Spleen (tissue), 11 donors: ENCODE measurements around the gene TANK. TPM values are rescaled to one million over a fixed set of nuclear protein-coding genes. Genes with fewer than 3 reads are reported as not detected.

Source experiments
- DNase-seq: peaks from one replicate; pipeline ENCODE4 v3.0.0-alpha.2; 2020
- H3K27ac ChIP-seq, 8 donors: fragments of 200-600 bp; sonication (generic) in 7 of 8; 1 replicate in 4 of 8; 2 replicates in 4 of 8; pipeline versions ENCODE4 v1.5.0 to v1.8.0; 2016 to 2021; ENCODE audit warnings: inconsistent platforms in 4 of 8, mild to moderate bottlenecking in 4 of 8, moderate library complexity in 1 of 8
- H3K27me3 ChIP-seq, 7 donors: fragments of 200-600 bp; sonication (generic) in 6 of 7; replicated peaks in 1 of 7; 1 replicate in 4 of 7; 2 replicates in 3 of 7; pipeline versions ENCODE4 v1.5.0 to v1.8.0; 2016 to 2021; ENCODE audit warnings: inconsistent platforms in 3 of 7, mild to moderate bottlenecking in 1 of 7
- H3K36me3 ChIP-seq, 6 donors: fragments of 200-600 bp; sonication (generic) in 5 of 6; 1 replicate in 4 of 6; 2 replicates in 2 of 6; pipeline versions ENCODE4 v1.5.0 to v1.8.0; 2016 to 2021; ENCODE audit warnings: inconsistent platforms in 2 of 6
- H3K4me1 ChIP-seq, 6 donors: fragments of 200-600 bp; sonication (generic) in 5 of 6; 1 replicate in 3 of 6; 2 replicates in 3 of 6; pipeline versions ENCODE4 v1.5.0 to v1.8.0; 2016 to 2021; ENCODE audit warnings: inconsistent platforms in 3 of 6
- H3K4me3 ChIP-seq, 8 donors: fragments of 200-600 bp; sonication (generic) in 7 of 8; 1 replicate in 4 of 8; 2 replicates in 4 of 8; pipeline versions ENCODE4 v1.5.0 to v1.8.0; 2016 to 2021; ENCODE audit warnings: inconsistent platforms in 4 of 8, mild to moderate bottlenecking in 4 of 8, moderate library complexity in 2 of 8
- H3K9me3 ChIP-seq, 8 donors: fragments of 200-600 bp; sonication (generic) in 7 of 8; 1 replicate in 4 of 8; 2 replicates in 4 of 8; pipeline versions ENCODE4 v1.5.0 to v1.8.0; 2016 to 2021; ENCODE audit warnings: inconsistent platforms in 4 of 8
- POLR2A ChIP-seq, 3 donors: fragments of 450-650 bp; IDR thresholded peaks; one replicate each; pipeline ENCODE4 v1.5.1; 2017; ENCODE audit warnings: antibody characterized with exemption in 3 of 3, mild to moderate bottlenecking in 1 of 3
- POLR2AphosphoS5 ChIP-seq, 3 donors: sonication (generic); formaldehyde crosslinking; IDR thresholded peaks; one replicate each; pipeline ENCODE4 v1.5.1; 2017; ENCODE audit warnings: antibody characterized with exemption in 3 of 3
- WGBS, 5 donors: extraction: QIAGEN DNeasy Blood & Tissue Kit in 3 of 5; methylation state at CpG; one replicate each; pipeline versions ENCODE4 v1.1.5 to v1.1.7; 2013 to 2018; 5-methylcytosine and 5-hydroxymethylcytosine counted together
- intact Hi-C: fragments of 100-400 bp; cut with DNase I; formaldehyde crosslinking; loops from one replicate; pipeline ENCODE4 v1.15.0; 2023; ENCODE audit warnings: low total_unique reads
- polyA plus RNA-seq, 3 donors: library from polyadenylated mRNA; stranded (reverse); fragments of 200-250 nt; gene quantifications; one replicate each; pipeline ENCODE4 v1.2.1, GENCODE V29; 2013
- total RNA-seq, 7 donors: library from RNA; depleted of rRNA in 3 of 7; stranded (reverse); fragments of >200 nt in 3 of 7; fragmentation: NEBNext Ultra II Directional in 4 of 7; extraction: Animal tissue kit (Norgen Biotek cat#: 25700) in 4 of 7; gene quantifications; one replicate each; pipeline versions ENCODE4 v1.1.0 to v1.2.1, GENCODE V29; 2016 to 2021
- TF ChIP-seq, protein P1 (sequence below), 11 experiments: fragments of 200-600 bp in 7 of 11; fragments of 450-650 bp in 4 of 11; sonication (generic) in 4 of 11; IDR thresholded peaks in 8 of 11; conservative IDR thresholded peaks in 3 of 11; 1 replicate in 7 of 11; 2 replicates in 4 of 11; pipeline versions ENCODE4 v1.4.0 to v1.8.0; 2016 to 2021; ENCODE audit warnings: antibody characterized with exemption in 11 of 11, inconsistent platforms in 4 of 11, mild to moderate bottlenecking in 1 of 11
- donor health status: healthy with polysubstance abuse.
- donor health status: DM: no; HTN: no; CAD: no; lungs with moderate emphysema.
- donor health status: DM: no; HTN: no; CAD: no.
- donor health status: Bipolar disorder and iron deficiency.
- donor health status: healthy.
- donor health status: DM: no; HTN: no; CAD: no.
- donor health status: DM: yes; HTN: yes; CAD: no.

Gene TANK
- total and polyA plus RNA-seq, 10 donors, result 37.5 to 152 (median 120) TPM

DNA sequence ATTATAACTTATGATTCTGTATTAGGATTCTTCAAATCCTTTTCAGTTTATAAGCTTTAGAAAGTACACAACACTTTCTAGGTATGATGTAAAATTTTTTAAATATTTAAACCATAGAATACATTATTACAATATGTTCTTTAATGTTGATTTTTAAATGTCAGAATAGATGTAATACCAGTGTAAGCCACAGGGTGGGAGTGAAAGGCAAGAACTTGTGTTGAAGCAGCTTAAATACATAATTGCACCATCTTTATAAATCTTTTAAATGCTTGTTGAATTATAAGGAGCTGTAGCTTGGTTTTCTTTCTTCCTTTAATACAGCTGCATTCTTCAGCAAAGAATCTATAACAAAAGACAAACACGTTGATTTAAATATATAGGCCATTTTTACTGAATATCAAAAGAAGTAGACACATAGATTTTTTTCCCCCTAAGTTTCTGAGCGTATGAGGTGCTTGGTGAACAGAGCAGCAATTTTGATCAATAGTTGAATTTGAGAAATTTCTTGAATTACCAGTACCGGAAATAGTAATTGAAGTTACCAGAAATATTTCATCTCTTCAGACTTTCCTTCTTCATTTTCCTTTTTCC lies 63.0 kb downstream of the TANK start:
- no peaks in the 10 kb centered on the region for H3K27me3 ChIP-seq
- no peak overlapping the region for H3K4me3 ChIP-seq
- TF ChIP-seq, protein P1, sequence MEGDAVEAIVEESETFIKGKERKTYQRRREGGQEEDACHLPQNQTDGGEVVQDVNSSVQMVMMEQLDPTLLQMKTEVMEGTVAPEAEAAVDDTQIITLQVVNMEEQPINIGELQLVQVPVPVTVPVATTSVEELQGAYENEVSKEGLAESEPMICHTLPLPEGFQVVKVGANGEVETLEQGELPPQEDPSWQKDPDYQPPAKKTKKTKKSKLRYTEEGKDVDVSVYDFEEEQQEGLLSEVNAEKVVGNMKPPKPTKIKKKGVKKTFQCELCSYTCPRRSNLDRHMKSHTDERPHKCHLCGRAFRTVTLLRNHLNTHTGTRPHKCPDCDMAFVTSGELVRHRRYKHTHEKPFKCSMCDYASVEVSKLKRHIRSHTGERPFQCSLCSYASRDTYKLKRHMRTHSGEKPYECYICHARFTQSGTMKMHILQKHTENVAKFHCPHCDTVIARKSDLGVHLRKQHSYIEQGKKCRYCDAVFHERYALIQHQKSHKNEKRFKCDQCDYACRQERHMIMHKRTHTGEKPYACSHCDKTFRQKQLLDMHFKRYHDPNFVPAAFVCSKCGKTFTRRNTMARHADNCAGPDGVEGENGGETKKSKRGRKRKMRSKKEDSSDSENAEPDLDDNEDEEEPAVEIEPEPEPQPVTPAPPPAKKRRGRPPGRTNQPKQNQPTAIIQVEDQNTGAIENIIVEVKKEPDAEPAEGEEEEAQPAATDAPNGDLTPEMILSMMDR (IDR thresholded peaks at IDR 0.05 in 8 of 11, conservative IDR thresholded peaks at IDR 0.05 in 3 of 11), result peak; percentile 40 to 71 (median 62)
- no peak for TF ChIP-seq POLR2A (IDR thresholded peaks at IDR 0.05)
- no peak overlapping the region for H3K27ac ChIP-seq
- intact Hi-C loops, result no loop called here
- no peak for DNase-seq
- no peaks in the 10 kb centered on the region for H3K9me3 ChIP-seq
- WGBS, 5 donors, result 81 to 85% (median 84%) methylated on average over 3 of the region's 3 CpGs
- peaks cover 0 to 75% (median 34%) of the 10 kb centered on the region in 6 donors for H3K36me3 ChIP-seq
- peaks cover 0 to 16% (median 0%) of the 10 kb centered on the region in 6 donors for H3K4me1 ChIP-seq

DNA sequence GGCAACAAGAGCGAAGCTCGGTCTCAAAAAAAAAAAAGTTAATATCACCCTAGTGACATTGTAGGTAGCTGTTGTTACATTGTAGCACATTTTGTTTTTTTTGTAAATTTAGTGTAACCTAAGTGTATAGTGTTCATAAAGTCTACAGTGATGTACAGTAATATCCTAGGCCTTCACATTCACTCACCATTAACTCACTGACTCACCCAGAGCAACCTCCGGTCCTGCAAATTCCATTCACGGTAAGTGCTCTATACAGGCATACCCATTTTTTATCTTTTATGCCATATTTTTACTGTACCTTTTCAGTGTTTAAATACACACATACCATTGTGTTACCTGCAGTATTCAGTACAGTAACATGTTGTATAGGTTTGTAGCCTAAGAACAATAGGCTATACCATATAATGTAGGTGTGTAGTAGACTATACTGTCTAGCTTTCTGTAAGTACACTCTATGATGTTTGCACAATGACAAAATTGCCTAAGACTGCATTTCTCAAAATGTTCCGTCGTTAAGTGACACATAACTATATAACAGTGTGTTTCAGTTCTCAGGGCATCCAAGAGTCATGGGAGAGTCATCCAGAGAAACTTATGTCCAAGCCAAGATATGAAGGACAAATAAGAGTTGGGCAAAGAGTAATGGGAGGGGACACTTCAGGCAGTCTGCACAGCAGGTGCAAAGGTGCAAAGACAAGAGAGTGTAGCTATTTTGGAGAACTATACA lies 68.4 kb downstream of the TANK start:
- intact Hi-C loops, result loop anchor here (5.0 kb wide), 1 partner anchor 44 kb away; no protein-coding TSS in a partner anchor
- Histone ChIP-seq H3K4me1 (peaks cover 0 to 18% (median 0%) of the 10 kb centered on the region in 6 donors), H3K9me3 (no peaks in the 10 kb centered on the region), H3K27ac (no peak overlapping the region), H3K36me3 (peaks cover 0 to 96% (median 68%) of the 10 kb centered on the region in 6 donors), H3K4me3 (no peak overlapping the region), H3K27me3 (no peaks in the 10 kb centered on the region)
- WGBS, 5 donors, result 78 to 96% (median 88%) methylated on average over 6 of the region's 6 CpGs
- no peak for DNase-seq
- TF ChIP-seq POLR2A (IDR thresholded peaks at IDR 0.05), result no peak
- TF ChIP-seq POLR2AphosphoS5 (IDR thresholded peaks at IDR 0.05), result no peak
- TF ChIP-seq, protein P1 (IDR thresholded peaks at IDR 0.05 in 8 of 11, conservative IDR thresholded peaks at IDR 0.05 in 3 of 11), result no peak

DNA sequence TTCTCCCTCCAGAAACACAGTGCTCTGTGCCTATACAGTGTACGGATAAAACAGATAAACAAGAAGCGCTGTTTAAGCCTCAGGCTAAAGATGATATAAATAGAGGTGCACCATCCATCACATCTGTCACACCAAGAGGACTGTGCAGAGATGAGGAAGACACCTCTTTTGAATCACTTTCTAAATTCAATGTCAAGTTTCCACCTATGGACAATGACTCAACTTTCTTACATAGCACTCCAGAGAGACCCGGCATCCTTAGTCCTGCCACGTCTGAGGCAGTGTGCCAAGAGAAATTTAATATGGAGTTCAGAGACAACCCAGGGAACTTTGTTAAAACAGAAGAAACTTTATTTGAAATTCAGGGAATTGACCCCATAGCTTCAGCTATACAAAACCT lies 70.7 kb downstream of the TANK start:
- Histone ChIP-seq H3K36me3 (peaks cover 0 to 87% (median 56%) of the 10 kb centered on the region in 6 donors), H3K27ac (no peak overlapping the region), H3K27me3 (no peaks in the 10 kb centered on the region), H3K9me3 (no peaks in the 10 kb centered on the region), H3K4me1 (peaks cover 0 to 25% (median under 1%) of the 10 kb centered on the region in 6 donors), H3K4me3 (no peak overlapping the region)
- DNase-seq, result no peak
- TF ChIP-seq POLR2A (IDR thresholded peaks at IDR 0.05) (no peak), POLR2AphosphoS5 (IDR thresholded peaks at IDR 0.05) (no peak)
- TF ChIP-seq, protein P1 (IDR thresholded peaks at IDR 0.05 in 8 of 11, conservative IDR thresholded peaks at IDR 0.05 in 3 of 11), result no peak
- intact Hi-C loops, result no loop called here
- WGBS, 5 donors, result 88 to 92% (median 89%) methylated on average over 4 of the region's 4 CpGs

DNA sequence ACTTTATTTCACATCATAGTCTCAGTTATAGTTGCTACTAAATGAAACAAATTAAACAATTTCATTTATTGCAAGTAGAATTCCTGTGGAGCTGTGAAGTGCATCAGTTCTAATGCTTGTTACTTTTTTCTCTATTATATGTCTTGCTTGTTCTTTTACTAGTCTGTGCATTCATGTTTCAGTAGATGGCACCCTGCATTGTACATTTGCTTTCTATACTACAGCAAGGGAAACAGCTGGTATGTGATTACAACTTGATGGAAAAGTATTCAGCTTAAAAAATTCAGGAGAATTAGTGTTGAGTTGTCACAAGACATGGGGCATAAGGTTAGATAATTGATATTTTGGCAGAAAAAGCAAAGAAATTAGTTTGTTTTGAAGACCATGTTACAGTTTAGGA lies 72.3 kb downstream of the TANK start:
- peaks cover 0 to 1% (median 0%) of the 10 kb centered on the region in 7 donors for H3K27me3 ChIP-seq
- no peak overlapping the region for H3K4me3 ChIP-seq
- TF ChIP-seq, protein P1 (IDR thresholded peaks at IDR 0.05 in 8 of 11, conservative IDR thresholded peaks at IDR 0.05 in 3 of 11), result no peak
- peaks cover 0 to 81% (median 43%) of the 10 kb centered on the region in 6 donors for H3K36me3 ChIP-seq
- no peak overlapping the region for H3K27ac ChIP-seq
- DNase-seq, result no peak
- no peaks in the 10 kb centered on the region for H3K9me3 ChIP-seq
- H3K4me1 ChIP-seq, result peaks cover 5 to 38% (median 8%) of the 10 kb centered on the region in 6 donors
- intact Hi-C loops, result no loop called here
